AG09319 (cell line): ENCODE measurements around the gene PPIB.

Experiments
- DNase-seq: peaks from one replicate; pipeline ENCODE4 v3.0.0-alpha.2; 2010; ENCODE audit warnings: low read depth; ENCODE audit errors: extremely low read depth
- TF ChIP-seq, protein P1 (sequence below): IDR thresholded peaks from 2 replicates; pipeline ENCODE4 v1.5.1; 2011; ENCODE audit warnings: low read depth, mild to moderate bottlenecking, inconsistent platforms, low read length, moderate library complexity

The PPIB gene

DNA sequence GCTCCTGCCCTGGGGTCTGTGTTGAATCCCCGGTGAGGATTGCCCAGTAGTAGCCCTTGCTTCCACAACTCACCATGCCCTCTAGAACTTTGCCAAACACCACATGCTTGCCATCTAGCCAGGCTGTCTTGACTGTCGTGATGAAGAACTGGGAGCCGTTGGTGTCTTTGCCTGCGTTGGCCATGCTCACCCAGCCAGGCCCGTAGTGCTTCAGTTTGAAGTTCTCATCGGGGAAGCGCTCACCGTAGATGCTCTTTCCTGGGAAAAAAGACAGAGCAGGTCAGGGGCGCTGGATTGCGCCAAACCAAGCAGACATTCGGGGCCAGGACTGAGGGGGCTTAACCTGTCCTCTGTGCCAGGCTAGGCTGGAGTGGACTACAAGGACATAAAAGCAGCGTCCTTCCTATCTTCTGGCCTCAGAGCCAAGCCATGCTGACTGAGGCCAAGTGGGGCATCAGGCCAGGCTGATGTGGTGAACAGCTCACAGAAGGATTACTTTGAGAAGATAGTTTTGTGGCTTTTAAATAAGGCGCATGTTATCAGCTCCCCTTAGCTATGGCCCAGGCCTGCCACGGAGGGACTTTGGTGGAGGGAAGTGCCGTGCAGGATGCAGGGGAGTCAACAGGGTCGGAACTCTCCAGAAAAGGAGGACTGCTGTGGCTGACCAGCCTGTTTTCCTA lies 6.0 kb downstream of the PPIB start:
- DNase-seq: no peak
- TF ChIP-seq, protein P1, sequence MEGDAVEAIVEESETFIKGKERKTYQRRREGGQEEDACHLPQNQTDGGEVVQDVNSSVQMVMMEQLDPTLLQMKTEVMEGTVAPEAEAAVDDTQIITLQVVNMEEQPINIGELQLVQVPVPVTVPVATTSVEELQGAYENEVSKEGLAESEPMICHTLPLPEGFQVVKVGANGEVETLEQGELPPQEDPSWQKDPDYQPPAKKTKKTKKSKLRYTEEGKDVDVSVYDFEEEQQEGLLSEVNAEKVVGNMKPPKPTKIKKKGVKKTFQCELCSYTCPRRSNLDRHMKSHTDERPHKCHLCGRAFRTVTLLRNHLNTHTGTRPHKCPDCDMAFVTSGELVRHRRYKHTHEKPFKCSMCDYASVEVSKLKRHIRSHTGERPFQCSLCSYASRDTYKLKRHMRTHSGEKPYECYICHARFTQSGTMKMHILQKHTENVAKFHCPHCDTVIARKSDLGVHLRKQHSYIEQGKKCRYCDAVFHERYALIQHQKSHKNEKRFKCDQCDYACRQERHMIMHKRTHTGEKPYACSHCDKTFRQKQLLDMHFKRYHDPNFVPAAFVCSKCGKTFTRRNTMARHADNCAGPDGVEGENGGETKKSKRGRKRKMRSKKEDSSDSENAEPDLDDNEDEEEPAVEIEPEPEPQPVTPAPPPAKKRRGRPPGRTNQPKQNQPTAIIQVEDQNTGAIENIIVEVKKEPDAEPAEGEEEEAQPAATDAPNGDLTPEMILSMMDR: no peak

DNA sequence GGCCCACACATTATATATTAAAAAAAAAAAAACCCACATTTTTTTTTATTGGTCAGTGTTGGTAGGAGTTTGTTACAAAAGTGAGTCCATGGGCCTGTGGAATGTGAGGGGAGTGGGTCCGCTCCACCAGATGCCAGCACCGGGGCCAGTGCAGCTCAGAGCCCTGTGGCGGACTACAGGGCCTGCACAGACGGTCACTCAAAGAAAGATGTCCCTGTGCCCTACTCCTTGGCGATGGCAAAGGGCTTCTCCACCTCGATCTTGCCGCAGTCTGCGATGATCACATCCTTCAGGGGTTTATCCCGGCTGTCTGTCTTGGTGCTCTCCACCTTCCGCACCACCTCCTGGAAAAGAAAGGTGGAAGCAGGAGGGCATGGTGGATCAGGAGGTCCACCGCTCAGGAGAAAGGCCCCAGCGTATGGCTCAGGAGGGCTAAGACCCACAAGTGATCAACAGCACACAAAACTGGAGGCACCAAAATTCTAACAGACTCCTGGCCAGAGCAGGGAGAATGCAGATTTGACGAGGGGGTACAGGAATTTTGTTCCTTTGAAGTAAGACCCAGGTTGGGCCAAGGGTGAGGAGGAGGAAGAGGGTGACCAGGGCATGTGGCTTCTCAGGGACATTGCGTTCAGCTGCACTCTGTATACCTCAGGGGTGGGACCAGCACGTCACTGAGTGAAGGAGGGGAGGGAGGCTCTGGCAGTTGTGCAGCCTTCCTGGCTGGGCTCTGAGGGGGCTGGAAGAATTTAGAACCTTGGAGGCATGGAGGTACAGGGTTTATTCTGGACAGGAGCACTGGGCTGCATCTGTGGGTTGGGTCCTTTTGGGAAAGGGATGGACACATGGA lies 6.8 kb downstream of the PPIB start:
- TF ChIP-seq, protein P1: no peak
- DNase-seq: no peak

DNA sequence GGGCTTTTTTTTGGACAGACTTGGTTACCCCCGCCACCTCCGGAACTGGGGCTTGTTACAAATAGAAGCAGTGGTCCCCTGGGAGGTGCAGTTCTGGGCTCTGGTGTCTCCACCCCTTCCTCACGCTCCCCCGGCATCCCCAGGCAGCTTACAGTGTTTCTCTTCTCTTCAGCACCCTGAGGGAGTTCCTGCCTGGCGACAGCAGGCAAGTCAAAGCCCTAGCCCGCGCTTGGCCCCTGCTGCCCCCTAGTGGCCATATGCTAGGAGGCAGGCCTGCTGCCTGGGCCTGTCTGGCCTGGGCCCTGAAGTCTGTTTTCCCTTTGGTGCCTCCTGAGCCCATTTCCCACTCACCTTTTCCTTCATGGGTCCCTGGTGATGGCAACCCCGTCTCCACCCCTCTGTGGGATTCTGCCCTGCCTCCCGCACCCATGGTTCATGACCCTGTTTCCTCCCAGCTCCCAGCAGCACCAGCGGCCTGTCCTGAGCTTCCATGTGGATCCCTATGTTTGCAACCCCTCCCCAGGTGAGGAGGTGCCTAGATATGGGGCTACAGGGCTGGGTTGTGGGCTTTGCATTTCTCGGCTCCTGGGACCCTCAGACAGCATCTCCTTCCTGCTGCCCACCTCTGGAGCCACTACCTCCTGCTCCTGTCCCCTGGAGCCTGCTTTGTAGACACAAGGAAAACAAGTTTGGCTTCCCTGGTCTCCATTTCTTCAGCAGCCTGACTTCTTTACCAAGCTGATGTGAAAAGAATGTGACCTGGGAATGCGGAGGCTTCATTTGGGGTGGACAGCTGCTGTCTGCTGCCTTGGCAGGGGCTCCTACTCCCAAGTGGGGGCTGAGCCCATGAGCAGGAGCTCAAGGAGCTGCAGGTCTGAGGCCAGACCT lies 9.1 kb downstream of the PPIB start:
- peak; percentile 67 for DNase-seq
- TF ChIP-seq, protein P1: peak; percentile 99

DNA sequence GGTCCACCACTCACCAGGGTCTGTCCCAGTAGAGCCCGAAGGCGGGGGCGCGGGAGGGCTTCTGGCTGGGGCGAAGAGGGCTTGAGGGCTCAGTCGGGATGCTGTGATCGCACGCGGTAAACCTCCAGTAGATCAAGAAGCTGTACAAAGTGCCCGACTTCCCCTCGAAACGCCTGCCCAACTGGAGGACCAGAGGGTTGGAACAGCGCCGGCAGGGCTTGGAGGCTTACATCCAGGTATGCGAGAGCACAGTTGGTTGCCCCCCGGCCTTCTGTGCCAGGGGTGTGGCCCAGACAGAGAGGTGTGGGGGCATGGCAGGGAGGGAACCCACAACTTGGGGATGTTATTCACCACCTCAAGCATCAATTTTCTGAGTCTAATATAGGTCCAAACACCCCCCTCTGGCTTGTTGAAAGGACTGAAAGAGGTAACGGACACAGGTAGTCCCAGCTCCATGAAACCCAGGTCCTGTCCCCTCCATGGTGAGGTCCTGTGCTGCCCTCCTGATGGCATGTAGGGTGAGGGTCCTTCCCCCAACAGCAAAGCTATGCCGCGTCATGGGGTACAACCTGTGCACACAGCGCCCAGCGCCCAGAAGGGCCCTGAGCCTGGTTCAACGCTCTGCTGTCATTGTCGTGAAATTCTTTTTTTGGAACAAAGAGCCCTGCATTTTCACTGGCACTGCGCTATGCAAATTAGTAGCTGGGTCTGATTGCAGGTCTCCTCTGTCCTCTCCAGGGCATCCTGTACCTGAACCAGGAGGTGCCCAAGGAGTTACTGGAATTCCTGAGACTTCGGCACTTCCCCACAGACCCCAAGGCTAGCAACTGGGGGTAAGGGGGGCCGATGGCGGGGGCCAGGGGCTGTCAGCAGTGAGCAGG lies 10.1 kb downstream of the PPIB start:
- no peak for DNase-seq
- TF ChIP-seq, protein P1: no peak

DNA sequence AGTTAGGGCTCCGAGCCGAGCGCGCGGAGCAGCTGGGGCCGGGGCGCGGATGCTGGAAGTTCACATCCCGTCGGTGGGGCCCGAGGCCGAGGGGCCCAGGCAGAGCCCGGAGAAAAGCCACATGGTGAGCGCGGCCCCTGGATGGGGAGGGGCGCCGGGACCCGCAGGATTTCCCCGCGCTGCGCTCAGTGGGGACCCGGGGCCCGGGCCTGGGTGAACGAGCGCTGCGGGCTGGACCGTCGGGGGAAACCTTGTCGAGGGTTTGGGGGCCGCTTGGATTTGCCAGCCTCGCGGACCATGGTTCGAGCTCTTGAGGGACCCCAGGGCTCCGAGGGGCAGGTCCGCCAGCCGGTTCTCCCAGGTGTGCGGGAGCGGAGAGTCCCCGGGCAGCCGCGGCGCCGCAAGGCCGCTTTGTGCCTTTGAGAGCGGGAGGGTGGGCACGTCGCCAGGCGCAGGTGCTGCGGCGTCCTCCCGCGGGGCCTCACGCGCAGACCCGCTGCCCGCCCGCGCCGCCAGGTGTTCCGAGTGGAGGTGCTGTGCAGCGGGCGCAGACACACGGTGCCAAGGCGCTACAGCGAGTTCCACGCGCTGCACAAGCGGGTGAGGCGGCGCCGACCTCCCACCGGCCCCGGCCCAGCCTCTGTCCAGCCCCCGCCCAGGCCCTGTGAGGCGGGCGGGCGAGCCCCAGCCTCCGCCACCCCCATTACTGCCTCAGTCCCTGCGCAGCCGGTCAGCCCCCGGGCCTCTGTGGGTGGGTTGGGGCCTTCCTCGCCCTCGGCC lies 10.9 kb downstream of the PPIB start, which contains the start of gene SNX22:
Gene SNX22 (plus strand): TSS at position 5 of the 780 bp plus-strand sequence. CDS start 45 bp downstream, at position 50.
- TF ChIP-seq, protein P1: no peak
- no peak for DNase-seq
